Stimulated activated CD4-positive, alpha-beta T cell treated with anti-CD3 and anti-CD28 coated beads, Interleukin-15, amount 100 ng/mL, for 1 hour (primary cell): Measurements from ENCODE around the gene UBE2I.
A peak's percentile ranks its signal among the peaks of the same experiment; 100 is the strongest.

Experiments used
- DNase-seq, 2 donors: peaks; one replicate each; pipeline ENCODE4 v3.0.0-alpha.2; 2020; ENCODE audit warnings: low read depth in 1 of 2, low spot score in 1 of 2

UBE2I gene

DNA sequence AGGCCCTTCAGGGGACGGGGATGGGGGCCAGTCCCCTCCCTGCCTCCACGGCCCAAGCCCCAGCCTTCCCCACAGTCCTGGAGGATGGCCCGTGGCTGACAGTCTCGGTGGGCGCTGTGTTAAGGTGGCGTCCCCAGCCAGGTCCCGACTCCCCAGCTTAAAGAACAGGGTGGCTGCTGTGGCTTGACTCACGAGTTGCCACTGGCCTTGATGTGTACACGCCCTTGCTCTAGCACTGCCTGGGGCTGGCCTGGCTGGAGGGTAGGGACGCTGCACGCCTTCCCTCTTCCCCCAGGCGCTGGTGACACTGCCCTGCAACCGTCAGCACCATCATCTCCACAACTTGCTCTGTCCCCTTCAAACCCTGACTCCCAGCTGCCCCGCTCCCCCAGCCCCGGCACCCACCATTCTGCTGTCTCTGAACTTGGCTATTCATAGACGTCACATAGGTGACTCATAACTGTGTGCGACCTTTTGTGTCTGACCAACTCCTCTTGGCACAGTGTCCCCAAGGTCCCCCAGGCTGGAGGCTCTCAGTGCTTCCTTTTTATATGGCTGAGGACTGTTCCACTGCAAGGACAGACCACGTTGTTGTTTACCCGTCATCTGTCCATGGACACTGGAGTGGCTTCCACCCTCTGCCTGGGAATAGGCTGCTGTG, 48.6 kb downstream of the UBE2I start:
- DNase-seq: no peak

DNA sequence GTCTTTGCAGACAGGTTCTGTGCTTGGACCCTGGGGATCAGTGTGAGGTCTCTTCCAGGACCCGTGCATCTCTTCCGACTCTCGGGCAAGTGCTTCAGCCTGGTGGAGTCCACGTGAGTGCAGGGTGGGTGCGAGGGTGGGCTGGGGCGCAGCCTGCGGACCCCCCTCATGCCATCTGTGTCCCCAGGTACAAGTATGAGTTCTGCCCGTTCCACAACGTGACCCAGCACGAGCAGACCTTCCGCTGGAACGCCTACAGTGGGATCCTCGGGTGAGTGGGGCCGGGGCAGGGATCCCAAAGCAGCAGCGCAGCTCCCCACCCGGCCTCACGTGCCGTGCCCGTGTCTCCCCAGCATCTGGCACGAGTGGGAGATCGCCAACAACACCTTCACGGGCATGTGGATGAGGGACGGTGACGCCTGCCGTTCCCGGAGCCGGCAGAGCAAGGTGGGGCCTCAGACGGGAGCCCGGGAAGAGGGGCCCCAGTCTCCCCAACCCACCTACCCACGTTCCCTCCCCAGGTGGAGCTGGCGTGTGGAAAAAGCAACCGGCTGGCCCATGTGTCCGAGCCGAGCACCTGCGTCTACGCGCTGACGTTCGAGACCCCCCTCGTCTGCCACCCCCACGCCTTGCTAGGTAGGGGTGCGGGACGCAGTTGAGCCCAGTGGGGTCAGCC, 52.4 kb downstream of the UBE2I start:
- no peak for DNase-seq

DNA sequence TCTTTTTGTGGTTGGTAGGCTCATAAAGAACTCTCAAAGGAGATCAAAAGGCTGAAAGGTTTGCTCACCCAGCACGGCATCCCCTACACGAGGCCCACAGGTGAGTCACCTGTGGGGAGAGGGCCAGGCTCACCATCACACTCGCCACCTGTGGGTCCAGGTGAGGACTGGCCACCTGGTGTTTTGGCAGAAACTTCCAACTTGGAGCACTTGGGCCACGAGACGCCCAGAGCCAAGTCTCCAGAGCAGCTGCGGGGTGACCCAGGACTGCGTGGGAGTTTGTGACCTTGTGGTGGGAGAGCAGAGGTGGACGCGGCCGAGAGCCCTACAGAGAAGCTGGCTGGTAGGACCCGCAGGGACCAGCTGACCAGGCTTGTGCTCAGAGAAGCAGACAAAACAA, 53.4 kb downstream of the UBE2I start:
- DNase-seq: no peak

DNA sequence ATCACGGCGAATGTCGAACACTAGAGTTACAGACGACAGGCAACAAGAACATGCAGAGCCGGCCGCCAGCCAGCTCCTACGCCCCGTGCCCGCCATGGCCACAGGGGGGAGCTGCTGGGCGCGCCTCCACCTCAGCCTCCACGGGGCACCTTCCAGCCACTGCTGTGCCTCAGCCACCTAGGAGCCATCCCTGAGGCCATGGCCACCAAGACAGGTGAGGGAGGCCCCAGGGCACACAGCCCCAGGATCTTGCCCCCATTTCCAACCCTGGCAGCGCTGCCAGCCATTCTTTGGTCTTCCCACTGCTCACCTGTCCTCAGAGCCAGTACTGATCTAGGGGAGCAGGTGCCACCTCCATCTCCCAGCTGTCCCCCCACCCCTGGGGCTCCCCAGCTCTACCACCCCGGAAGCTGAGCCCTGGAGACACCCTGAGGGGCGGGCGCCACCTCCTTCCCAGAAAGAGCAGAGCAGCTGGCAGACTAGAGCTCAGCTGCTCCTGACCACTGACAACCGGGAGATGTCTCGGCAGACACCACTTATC, 54.1 kb downstream of the UBE2I start:
- DNase-seq: peak; percentile 49 to 64

DNA sequence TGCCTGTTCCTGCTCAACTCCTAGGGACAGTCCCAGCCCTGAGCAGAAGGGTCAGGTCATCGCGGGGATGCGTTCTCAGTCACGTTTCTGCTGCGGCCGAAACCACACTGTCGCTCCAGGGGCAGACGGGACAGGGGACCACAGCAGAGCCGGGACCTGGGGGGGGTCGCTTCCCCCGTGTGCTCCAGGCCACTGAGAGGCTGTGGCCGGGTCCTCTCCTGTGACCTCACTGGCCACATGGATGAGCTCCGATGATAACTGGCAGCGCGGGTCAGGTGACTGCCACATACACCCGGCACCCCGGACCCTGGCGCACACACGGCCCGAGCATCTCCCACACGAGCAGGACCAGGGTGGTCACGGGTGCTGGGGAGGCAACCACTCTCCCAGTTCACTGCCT, 55.1 kb downstream of the UBE2I start:
- no peak for DNase-seq

DNA sequence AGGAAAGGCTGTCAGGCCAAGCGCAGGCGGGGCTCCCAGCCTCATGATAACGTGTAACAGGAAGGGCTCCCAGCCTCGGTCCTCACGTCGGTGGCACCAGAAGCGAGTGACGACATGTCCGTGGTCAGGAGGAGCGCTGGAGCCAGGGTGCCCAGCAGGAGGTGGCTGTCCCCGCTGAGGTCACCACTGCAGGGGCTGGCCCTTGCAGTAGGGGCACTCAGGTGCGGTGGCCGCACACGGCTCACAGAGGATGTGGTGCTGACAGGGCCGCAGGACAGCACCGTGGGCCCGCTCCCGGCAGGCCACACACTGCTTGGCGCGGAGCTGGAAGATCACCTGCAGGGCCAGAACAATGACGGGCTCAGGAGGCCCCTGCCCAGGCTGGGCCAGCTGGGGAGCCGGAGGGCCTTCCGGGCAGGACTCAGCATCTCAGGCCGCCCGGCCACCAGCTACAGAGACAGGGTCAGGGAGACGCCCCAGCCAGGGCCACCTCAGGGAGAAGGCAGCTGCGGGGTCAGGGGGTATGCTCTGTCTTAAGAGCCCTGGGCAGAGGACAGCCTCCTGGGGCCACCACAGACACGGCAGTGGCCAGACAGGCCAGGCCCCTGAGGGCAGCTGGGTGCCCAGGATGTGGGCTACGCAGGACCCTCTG, 56.8 kb downstream of the UBE2I start:
- DNase-seq: no peak

DNA sequence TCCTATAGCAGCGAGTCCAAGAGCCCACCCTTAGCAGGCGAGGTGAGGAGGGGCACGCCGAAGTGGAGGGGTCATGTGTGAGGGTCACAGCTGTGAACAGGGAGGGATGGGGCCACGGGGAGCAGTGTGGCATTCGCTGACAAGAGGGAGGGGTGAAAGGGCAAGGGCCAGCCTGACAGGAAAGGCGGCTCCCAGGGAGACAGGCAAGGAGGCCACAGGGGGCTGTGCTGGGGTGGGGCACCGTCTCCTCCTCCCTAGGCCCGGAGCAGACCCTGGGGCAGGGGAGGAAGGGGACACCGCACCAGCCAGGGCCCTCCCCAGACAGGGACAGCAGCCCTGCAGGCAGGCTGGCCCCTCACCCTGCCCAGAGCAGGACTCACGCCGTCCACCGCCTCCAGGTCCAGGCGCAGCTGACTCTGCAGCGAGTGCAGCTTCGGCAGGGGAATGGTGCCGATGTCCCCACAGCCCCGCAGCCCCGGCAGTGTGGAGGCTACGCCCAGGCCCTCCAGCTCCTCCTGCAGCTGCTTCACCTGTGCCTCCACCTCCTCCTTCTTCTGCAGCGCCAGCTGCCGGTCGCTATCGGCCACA, 57.4 kb downstream of the UBE2I start:
- DNase-seq: no peak

DNA sequence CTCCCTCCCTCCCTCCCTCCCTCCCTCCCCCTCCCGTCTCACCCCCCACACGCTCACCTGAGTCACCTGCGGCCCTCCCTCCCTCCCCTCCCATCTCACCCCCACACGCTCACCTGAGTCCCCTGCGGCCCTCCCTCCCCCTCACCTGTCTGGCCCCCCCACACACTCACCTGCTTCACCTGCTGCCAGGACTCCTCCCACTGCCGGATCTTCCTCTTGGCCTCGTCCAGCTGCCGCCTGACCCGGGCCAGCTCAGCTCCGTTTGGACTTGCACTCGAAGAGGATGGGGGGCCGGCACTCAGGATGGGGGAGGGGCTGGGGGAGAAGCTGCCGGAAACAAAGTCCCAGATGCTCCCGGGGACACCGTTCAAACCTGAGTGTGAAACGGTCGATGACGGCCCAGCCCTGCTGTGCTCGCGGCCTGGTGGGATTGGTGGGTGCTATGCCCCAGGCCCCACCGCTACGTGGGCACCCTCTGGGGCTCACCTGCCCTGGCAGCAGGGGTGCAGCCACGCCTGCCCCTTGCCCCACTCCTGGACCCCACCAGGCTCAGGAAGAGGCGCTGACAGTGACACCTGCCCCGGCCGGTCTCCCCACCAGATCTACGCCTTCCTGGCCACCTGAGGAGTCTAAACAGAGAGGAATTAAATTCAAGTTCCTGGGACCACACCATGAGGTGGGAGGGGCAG, 58.2 kb downstream of the UBE2I start:
- no peak for DNase-seq

DNA sequence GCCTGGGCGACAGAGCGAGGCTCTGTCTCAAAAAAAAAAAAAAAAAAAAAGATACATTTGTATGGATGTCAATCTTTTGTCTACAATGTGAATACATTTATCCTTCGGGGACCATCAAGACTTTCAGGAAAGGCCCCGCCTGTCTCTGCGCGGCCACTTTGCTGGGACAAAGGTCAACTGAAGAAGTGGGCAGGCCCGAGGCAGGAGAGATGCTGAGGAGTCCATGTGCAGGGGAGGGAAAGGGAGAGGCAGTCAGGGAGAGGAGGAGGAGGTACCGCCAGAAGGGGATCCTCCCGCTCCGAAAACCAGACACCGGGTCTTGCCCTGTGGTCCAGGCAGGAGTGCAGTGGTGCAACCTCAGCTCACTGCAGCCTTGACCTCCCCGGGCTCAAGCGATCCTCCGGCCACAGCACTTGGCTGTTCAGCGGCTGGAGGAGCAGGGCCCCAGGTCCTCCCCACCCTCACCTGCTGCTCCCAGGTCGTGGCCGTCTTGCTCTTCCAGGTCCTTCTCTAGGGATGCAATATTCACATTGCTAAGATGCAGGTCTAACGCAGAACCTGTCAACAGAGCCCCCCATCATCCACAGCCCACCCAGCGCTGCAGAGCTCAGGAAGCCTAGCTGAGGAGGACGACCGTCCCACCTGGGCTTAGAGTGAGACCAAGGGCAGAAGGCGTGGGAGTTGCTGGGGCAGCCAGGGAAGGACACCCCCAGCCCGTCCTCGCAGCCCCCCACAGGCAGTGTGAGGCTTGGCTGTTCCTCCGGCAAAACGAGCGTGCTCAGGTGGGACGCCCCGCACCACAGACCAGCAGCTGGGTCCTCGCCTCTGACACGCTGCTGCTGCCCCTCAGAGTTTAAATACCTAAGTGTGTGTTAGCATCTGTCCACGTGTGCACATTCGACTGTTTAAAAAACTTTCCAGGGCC, 61.9 kb downstream of the UBE2I start:
- DNase-seq: no peak

DNA sequence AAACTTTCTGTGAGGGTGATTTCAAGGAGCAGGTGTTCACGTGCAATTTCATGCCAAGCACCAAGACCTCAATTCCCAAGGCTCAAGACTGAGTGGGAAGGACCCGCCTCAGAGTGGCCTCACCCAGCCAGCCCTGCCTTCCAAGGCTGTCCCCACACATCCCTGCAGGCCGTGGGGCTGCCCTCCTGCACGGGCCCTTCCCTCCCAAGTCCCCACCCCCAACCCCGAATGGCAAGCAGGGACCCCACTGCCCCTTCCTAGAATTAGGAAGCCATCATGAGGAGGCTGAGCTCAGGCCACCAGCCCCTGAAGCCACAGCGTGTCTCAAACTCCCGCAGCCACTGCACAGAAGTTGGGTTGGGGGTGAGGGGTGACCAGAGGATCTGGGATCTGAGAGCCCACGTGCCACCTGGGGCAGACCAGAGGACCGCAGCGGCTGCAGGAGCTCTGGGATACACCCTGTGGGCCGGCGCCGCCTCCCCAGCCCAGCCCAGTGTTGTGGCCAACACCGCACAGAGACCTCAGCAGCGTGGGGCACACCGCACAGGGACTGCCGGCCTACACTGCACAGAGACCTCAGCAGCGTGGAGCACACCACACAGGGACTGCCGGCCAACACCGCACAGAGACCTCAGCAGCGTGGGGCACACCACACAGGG, 63.0 kb downstream of the UBE2I start:
- no peak for DNase-seq

DNA sequence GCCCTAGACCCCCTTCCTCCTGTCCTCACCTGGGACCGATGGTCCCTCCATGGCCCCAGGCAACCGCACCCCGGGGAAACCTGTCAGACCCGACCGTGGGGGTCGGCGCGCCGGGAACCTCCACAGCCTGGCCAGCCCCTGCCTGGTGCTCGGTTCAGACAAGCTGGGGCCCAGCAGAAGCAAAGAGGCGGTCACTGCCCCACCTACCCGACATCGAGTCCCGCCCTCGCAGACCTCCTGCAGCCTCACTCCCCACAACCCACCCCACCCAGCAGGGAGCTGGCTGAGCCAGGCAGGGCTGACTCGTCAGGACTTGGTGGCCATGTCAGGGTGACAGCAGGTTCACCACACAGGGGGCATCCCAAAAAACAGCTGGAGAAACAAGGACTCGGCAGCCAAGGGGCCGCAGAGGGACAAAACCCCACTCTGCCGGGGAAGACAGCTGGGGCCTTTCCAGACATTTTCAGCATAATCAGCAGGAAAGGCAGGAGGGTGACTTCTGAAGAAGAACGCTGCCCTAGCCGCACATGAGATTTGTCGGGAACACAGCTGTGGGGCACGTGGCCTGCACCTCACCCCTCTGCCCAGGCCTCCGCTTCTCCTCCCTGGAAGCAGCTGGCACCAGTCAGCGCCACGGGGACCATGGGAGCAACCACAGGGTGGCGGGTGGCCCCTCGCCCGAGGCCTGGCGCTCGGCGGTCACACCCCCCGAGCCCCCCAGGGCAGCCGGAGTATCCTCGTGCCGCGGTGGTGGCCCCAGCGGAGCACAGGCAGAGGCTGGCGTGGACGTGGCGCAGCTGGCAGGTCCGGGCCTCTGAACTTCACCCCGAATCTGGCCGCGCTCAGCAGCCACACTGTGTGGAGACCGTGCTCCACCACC, 65.2 kb downstream of the UBE2I start:
- no peak for DNase-seq

DNA sequence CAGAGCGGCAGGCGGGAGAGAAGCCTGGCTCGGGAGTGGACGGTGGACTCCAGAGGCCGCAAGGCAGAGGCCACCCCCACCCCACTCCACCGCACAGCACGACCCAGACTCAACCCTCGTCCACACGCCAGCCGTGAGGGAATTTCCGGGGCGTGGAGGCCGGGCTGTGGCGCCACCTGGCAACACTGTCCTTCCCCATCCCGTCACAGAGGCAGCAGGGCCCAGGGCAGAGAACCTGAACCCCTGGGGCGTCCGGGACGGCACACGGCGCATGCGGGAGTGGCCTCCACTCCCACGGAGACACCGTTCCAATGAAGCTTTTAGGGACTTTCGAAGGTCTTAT, 65.8 kb downstream of the UBE2I start:
- no peak for DNase-seq

DNA sequence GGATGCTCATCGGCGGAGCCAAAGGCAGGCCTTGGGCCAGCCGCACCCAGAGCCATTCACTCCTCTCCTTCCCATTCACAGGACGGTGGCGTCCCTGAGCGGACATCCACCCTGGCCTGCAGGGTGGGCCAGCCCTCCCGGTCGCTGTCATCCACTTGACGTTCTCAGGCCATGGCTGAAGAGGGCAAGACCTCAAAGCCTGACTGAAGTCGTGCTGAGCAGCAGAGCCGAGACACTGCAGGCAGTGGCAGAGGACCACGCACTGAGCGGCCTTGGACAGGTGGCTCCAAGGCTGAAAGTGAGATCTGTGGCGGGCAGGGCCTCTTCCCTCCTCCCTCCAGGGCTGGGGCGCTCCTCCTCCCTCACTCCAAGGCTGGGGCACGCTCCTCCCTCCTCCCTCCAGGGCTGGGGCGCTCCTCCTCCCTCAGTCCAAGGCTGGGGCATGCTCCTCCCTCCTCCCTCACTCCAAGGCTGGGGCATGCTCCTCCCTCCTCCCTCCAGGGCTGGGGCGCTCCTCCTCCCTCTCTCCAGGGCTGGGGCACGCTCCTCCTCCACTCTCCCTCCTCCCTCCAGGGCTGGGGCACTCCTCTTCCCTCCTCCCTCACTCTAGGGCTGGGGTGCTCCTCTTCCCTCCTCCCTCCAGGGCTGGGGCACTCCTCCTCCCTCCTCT, 66.4 kb downstream of the UBE2I start:
- DNase-seq: no peak
